MM.1S (cell line): ENCODE measurements around the gene GPBP1L1.

ENCODE experiments used
- CTCF ChIP-seq: fragments of 300-600 bp; sonication (generic); IDR thresholded peaks from 2 replicates; pipeline ENCODE4 v1.5.1; 2016; ENCODE audit warnings: antibody characterized with exemption, low read length, mixed read lengths
- EZH2 ChIP-seq: fragments of 300-600 bp; sonication (generic); optimal IDR thresholded peaks from 2 replicates; pipeline ENCODE3; 2017; ENCODE audit warnings: low read depth, mild to moderate bottlenecking, antibody characterized with exemption, low read length, mixed read lengths

DNA sequence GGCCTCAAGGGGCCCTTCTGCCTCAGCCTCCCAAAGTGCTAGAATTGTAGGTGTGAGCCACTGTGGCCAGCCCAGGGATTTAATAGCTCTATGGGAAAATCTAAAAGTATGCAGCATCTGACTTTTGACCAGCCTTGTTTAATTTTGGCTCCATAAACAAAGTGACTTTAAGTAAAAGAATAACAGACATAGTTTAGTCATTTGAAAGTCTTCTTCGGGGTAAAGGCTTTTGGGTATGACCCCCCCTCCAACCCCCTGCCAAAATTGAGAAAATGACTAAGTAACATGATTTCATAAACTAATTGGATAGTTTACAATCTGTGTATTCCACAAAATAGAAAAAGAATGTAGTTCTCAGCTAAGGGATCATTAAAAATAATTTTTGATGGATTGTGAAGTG lies 17.0 kb downstream of the GPBP1L1 start:
- TF ChIP-seq CTCF (no peak), EZH2 (no peak)
